ENCODE measurements around the gene PRR14. TPM values are rescaled to one million over a fixed set of nuclear protein-coding genes. Genes with fewer than 3 reads are reported as not detected.

Gene PRR14
- total and polyA plus RNA-seq, 4 donors: 7.5 to 13.5 (median 8.9) TPM

DNA sequence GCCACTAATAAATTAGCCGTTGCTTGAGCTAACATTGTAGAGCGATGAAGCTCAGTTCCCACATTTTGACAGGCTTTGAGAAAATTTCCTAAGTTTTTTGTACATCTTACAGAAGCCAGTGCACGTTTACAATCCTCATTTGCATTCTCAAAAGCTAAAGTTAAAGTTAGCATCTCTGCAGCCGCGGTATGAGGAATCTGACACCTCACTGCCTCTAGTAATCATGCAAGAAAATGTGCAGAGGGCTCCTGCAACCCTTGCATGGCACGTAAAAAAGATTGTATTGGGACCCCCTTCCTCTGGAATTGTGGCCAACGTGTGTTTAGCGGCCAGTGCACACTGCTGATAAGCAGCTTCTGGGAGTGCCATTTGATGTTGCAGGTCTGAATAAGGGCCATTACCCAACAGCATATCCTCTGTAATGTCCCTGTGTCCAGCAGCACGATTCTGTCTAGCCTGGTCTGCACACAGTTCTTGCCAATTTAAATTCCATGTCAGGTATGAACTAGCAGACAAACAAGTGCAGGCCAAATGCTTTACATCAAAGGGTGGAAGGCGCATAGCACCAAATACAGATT is 28.2 kb upstream of the PRR14 start (continued):
- TF ChIP-seq, protein P1, sequence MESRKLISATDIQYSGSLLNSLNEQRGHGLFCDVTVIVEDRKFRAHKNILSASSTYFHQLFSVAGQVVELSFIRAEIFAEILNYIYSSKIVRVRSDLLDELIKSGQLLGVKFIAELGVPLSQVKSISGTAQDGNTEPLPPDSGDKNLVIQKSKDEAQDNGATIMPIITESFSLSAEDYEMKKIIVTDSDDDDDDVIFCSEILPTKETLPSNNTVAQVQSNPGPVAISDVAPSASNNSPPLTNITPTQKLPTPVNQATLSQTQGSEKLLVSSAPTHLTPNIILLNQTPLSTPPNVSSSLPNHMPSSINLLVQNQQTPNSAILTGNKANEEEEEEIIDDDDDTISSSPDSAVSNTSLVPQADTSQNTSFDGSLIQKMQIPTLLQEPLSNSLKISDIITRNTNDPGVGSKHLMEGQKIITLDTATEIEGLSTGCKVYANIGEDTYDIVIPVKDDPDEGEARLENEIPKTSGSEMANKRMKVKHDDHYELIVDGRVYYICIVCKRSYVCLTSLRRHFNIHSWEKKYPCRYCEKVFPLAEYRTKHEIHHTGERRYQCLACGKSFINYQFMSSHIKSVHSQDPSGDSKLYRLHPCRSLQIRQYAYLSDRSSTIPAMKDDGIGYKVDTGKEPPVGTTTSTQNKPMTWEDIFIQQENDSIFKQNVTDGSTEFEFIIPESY (IDR thresholded peaks at IDR 0.05): no peak
- TF ChIP-seq GABPA (IDR thresholded peaks at IDR 0.05 in 1 of 2, conservative IDR thresholded peaks at IDR 0.05 in 1 of 2) (no peak), MAX (IDR thresholded peaks at IDR 0.05) (no peak)
- TF ChIP-seq, protein P2, sequence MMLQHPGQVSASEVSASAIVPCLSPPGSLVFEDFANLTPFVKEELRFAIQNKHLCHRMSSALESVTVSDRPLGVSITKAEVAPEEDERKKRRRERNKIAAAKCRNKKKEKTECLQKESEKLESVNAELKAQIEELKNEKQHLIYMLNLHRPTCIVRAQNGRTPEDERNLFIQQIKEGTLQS (IDR thresholded peaks at IDR 0.05): no peak

GRCh38 chr16:30623536-30624283 is 27.1 kb upstream of the PRR14 start:
- DNase-seq (ENCODE audit: low spot score): no peak
- WGBS: 68% methylated on average over 11 of the region's 11 CpGs
- Histone ChIP-seq H3K27me3 (ENCODE audit: control insufficient read depth in 4 of 4, insufficient read depth in 4 of 4, low read length in 3 of 4) (no peaks in the 10 kb centered on the region), H3K27ac (ENCODE audit: low read depth in 1 of 2, low read length in 2 of 2) (peak overlapping the region in 1 of 2 donors; percentile 50), H3K9ac (ENCODE audit: low read depth in 1 of 2, low read length in 2 of 2) (no peak overlapping the region), H3K36me3 (ENCODE audit: control insufficient read depth in 4 of 4, insufficient read depth in 3 of 4, low read depth in 1 of 4, low read length in 3 of 4) (no peaks in the 10 kb centered on the region), H3K4me1 (ENCODE audit: control insufficient read depth in 4 of 4, insufficient read depth in 4 of 4, low read length in 3 of 4) (peaks cover 2 to 25% (median 21%) of the 10 kb centered on the region in 4 donors), H3K4me3 (ENCODE audit: low read depth in 1 of 3, low read length in 3 of 3) (no peak overlapping the region), H3K9me3 (ENCODE audit: control insufficient read depth in 4 of 4, low read length in 3 of 4) (no peaks in the 10 kb centered on the region)
- TF ChIP-seq RXRA (IDR thresholded peaks at IDR 0.05): peak; percentile 61 to 71
- TF ChIP-seq HNF4G (IDR thresholded peaks at IDR 0.05): no peak
- TF ChIP-seq SP1 (IDR thresholded peaks at IDR 0.05): peak; percentile 48

- no peak for DNase-seq (ENCODE audit: low spot score)
- 88% methylated on average over 9 of the region's 9 CpGs for WGBS
- peaks cover 2 to 23% (median 19%) of the 10 kb centered on the region in 4 donors for H3K4me1 ChIP-seq (ENCODE audit: control insufficient read depth in 4 of 4, insufficient read depth in 4 of 4, low read length in 3 of 4)
- no peaks in the 10 kb centered on the region for H3K27me3 ChIP-seq (ENCODE audit: control insufficient read depth in 4 of 4, insufficient read depth in 4 of 4, low read length in 3 of 4)
- H3K27ac ChIP-seq (ENCODE audit: low read depth in 1 of 2, low read length in 2 of 2): no peak overlapping the region
- no peaks in the 10 kb centered on the region for H3K36me3 ChIP-seq (ENCODE audit: control insufficient read depth in 4 of 4, insufficient read depth in 3 of 4, low read depth in 1 of 4, low read length in 3 of 4)
- TF ChIP-seq HNF4A (conservative IDR thresholded peaks at IDR 0.05): no peak
- TF ChIP-seq HNF4G (IDR thresholded peaks at IDR 0.05): no peak
- TF ChIP-seq MAX (IDR thresholded peaks at IDR 0.05): no peak
- no peak for TF ChIP-seq RAD21 (IDR thresholded peaks at IDR 0.05)
- no peak for TF ChIP-seq JUND (IDR thresholded peaks at IDR 0.05)
- TF ChIP-seq, protein P3, sequence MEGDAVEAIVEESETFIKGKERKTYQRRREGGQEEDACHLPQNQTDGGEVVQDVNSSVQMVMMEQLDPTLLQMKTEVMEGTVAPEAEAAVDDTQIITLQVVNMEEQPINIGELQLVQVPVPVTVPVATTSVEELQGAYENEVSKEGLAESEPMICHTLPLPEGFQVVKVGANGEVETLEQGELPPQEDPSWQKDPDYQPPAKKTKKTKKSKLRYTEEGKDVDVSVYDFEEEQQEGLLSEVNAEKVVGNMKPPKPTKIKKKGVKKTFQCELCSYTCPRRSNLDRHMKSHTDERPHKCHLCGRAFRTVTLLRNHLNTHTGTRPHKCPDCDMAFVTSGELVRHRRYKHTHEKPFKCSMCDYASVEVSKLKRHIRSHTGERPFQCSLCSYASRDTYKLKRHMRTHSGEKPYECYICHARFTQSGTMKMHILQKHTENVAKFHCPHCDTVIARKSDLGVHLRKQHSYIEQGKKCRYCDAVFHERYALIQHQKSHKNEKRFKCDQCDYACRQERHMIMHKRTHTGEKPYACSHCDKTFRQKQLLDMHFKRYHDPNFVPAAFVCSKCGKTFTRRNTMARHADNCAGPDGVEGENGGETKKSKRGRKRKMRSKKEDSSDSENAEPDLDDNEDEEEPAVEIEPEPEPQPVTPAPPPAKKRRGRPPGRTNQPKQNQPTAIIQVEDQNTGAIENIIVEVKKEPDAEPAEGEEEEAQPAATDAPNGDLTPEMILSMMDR (IDR thresholded peaks at IDR 0.05; ENCODE audit: low read depth, low read length, missing input control): no peak
- TF ChIP-seq, protein P4, sequence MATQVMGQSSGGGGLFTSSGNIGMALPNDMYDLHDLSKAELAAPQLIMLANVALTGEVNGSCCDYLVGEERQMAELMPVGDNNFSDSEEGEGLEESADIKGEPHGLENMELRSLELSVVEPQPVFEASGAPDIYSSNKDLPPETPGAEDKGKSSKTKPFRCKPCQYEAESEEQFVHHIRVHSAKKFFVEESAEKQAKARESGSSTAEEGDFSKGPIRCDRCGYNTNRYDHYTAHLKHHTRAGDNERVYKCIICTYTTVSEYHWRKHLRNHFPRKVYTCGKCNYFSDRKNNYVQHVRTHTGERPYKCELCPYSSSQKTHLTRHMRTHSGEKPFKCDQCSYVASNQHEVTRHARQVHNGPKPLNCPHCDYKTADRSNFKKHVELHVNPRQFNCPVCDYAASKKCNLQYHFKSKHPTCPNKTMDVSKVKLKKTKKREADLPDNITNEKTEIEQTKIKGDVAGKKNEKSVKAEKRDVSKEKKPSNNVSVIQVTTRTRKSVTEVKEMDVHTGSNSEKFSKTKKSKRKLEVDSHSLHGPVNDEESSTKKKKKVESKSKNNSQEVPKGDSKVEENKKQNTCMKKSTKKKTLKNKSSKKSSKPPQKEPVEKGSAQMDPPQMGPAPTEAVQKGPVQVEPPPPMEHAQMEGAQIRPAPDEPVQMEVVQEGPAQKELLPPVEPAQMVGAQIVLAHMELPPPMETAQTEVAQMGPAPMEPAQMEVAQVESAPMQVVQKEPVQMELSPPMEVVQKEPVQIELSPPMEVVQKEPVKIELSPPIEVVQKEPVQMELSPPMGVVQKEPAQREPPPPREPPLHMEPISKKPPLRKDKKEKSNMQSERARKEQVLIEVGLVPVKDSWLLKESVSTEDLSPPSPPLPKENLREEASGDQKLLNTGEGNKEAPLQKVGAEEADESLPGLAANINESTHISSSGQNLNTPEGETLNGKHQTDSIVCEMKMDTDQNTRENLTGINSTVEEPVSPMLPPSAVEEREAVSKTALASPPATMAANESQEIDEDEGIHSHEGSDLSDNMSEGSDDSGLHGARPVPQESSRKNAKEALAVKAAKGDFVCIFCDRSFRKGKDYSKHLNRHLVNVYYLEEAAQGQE (IDR thresholded peaks at IDR 0.05): no peak
- no peak for TF ChIP-seq FOXA1 (IDR thresholded peaks at IDR 0.05)
- no peak for TF ChIP-seq TAF1 (conservative IDR thresholded peaks at IDR 0.05)
- TF ChIP-seq, protein P1 (IDR thresholded peaks at IDR 0.05): no peak
- no peak for TF ChIP-seq SP1 (IDR thresholded peaks at IDR 0.05)
- no peak for TF ChIP-seq RXRA (IDR thresholded peaks at IDR 0.05)
- TF ChIP-seq GABPA (IDR thresholded peaks at IDR 0.05 in 1 of 2, conservative IDR thresholded peaks at IDR 0.05 in 1 of 2): no peak
- no peak for TF ChIP-seq FOXA2 (IDR thresholded peaks at IDR 0.05)
- no peak for TF ChIP-seq EGR1 (IDR thresholded peaks at IDR 0.05; ENCODE audit: low read depth in 2 of 2)
- TF ChIP-seq, protein P2 (IDR thresholded peaks at IDR 0.05): no peak
- TF ChIP-seq NR2F2 (IDR thresholded peaks at IDR 0.05): no peak
- TF ChIP-seq YY1 (IDR thresholded peaks at IDR 0.05): no peak
- H3K4me3 ChIP-seq (ENCODE audit: low read depth in 1 of 3, low read length in 3 of 3): no peak overlapping the region
- H3K9me3 ChIP-seq (ENCODE audit: control insufficient read depth in 4 of 4, low read length in 3 of 4): no peaks in the 10 kb centered on the region
- no peak overlapping the region for H3K9ac ChIP-seq (ENCODE audit: low read depth in 1 of 2, low read length in 2 of 2)
Observed at GRCh38 chr16:30626236-30626635, 24.5 kb upstream of the PRR14 start.
